Kidney epithelial cell (primary cell): Measurements from ENCODE around the gene LTBP1. TPM values are rescaled to one million over a fixed set of nuclear protein-coding genes. Genes with fewer than 3 reads are reported as not detected.

Experiments
- DNase-seq: peaks from one replicate; pipeline ENCODE4 v3.0.0-alpha.2; 2010; ENCODE audit warnings: low read depth
- H3K27me3 ChIP-seq: 2 replicates; pipeline ENCODE4 v1.6.0; 2011; ENCODE audit warnings: low read length; ENCODE audit not compliant: control insufficient read depth, insufficient read depth
- H3K36me3 ChIP-seq: 2 replicates; pipeline ENCODE4 v1.5.1; 2011; ENCODE audit warnings: low read length; ENCODE audit not compliant: control insufficient read depth, insufficient read depth
- H3K4me3 ChIP-seq: 2 replicates; pipeline ENCODE4 v1.5.1; 2011; ENCODE audit warnings: low read depth, mild to moderate bottlenecking, control low read depth, low read length
- CTCF ChIP-seq: IDR thresholded peaks from 2 replicates; pipeline ENCODE4 v1.5.1; 2011; ENCODE audit warnings: mild to moderate bottlenecking, moderate library complexity, low read length, control low read depth, inconsistent platforms; ENCODE audit not compliant: insufficient read depth, poor library complexity, severe bottlenecking
- total RNA-seq: library from RNA; depleted of rRNA; stranded (reverse); fragments of >200 nt; gene quantifications from 2 replicates; pipeline ENCODE4 v1.2.3, GENCODE V29; 2015

The LTBP1 gene
- total RNA-seq, 1 donor from 2014 or later, result 39.3 TPM

DNA sequence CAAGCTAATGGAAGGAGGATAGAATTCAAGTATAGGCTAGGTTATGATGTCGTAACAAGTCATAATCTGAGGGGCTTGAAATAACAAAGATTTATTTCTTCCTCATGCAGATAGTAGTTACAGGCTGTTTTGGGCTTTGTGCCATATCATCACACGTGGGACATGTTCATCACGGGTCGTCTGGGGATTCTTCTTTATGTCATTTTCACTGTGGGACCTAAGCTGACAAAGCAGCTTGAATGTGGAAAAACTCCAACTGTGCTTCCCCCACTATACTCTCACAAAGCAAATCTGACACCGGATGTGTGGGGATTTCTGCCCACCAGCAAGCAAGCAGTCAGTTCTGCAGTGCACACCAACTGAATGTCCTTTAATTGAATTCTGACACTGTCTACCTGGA lies 124.8 kb downstream of the LTBP1 start:
- Histone ChIP-seq H3K4me3 (no peak overlapping the region), H3K36me3 (no peaks in the 10 kb centered on the region), H3K27me3 (no peaks in the 10 kb centered on the region)
- no peak for TF ChIP-seq CTCF
- DNase-seq, result no peak

DNA sequence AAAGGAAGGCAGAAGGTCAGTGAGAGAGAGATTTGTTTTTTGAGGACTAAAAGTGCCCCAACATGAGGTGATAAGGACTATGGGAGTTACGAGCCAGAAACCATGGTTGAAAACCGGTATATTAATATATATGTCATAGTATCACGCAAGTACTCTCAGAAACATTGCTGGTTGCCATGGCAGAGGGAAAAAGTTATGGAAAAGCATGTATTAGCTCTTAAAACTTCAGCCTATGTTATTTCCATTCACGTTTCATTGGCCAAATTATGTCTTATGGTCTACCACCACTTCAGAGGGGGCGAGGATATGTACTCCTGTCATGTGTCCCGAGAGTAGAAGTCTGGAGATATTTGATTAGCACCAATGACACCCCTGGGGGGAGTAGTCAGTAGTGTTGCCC lies 125.9 kb downstream of the LTBP1 start:
- H3K27me3 ChIP-seq, result no peaks in the 10 kb centered on the region
- TF ChIP-seq CTCF, result no peak
- H3K36me3 ChIP-seq, result no peaks in the 10 kb centered on the region

DNA sequence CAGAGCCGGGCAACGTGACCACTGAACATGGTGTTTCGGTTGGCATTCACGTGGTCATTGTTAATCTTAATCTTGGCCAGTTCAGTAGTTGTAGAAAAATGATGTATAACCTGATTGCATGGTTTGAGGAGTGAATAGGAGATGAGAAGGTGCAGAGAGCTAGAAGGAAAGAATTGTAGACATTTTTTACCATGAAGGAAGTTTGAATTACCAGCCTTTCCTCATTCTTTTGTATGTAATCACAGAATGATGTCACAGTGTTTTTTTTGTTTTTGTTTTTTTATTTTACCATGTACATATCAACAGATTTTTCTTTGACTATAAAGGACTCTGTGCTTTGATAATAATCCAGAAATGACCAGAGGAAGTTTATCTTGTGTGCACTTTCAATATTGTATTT lies 126.3 kb downstream of the LTBP1 start:
- Histone ChIP-seq H3K36me3 (no peaks in the 10 kb centered on the region), H3K4me3 (no peak overlapping the region), H3K27me3 (no peaks in the 10 kb centered on the region)
- no peak for DNase-seq
- no peak for TF ChIP-seq CTCF

More for the DNA sequence above, 125.9 kb downstream of the LTBP1 start:
- no peak for DNase-seq
- H3K4me3 ChIP-seq, result no peak overlapping the region

DNA sequence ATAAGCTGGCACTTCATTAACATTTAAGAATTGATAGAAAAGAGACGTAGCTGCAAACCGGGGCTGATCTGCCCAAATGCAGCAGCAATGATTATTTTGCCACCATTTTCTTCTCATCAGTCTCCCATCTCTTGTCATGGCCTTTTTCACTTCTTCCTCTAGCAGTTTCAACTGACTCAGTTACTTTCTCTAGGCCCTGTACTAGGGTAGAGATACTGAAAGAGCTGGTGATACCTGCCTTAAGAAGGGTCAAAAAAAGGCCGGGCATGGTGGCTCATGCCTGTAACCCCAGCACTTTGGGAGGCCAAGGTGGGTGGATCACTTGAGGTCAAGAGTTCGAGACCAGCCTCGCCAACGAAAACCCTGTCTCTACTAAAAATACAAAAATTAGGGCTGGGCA lies 127.4 kb downstream of the LTBP1 start:
- Histone ChIP-seq H3K27me3 (no peaks in the 10 kb centered on the region), H3K4me3 (no peak overlapping the region), H3K36me3 (no peaks in the 10 kb centered on the region)
- no peak for TF ChIP-seq CTCF
- DNase-seq, result no peak

- DNase-seq, result no peak
- H3K36me3 ChIP-seq, result no peaks in the 10 kb centered on the region
- no peak for TF ChIP-seq CTCF
- no peak overlapping the region for H3K4me3 ChIP-seq
- no peaks in the 10 kb centered on the region for H3K27me3 ChIP-seq
Observed at GRCh38 chr2:33077311-33077710, 130.6 kb downstream of the LTBP1 start.

GRCh38 chr2:33077844-33078243 lies 131.1 kb downstream of the LTBP1 start:
- TF ChIP-seq CTCF, result no peak
- H3K36me3 ChIP-seq, result no peaks in the 10 kb centered on the region
- no peak overlapping the region for H3K4me3 ChIP-seq
- H3K27me3 ChIP-seq, result no peaks in the 10 kb centered on the region
- DNase-seq, result no peak
